CD4-positive, alpha-beta T cell (primary cell): Measurements from ENCODE around the gene SIGLECL1. TPM values are rescaled to one million over a fixed set of nuclear protein-coding genes. Genes with fewer than 3 reads are reported as not detected.

Experiments used
- ATAC-seq: fragments of 200-7000 bp; cut with Tn5 transposase; one replicate; pipeline ENCODE4 v1.10.0; 2022; ENCODE audit warnings: mild to moderate bottlenecking; ENCODE audit not compliant: poor library complexity
- CTCF ChIA-PET: fragments of 350-600 bp; sonication (Branson Sonifier 250); formaldehyde crosslinking; loops from one replicate; lab custom pipeline; 2021; ENCODE audit warnings: antibody characterized with exemption, inconsistent platforms; lab: Charles Lee
- POLR2A ChIA-PET: fragments of 350-600 bp; sonication (Branson Sonifier 250); formaldehyde crosslinking; loops from one replicate; lab custom pipeline; 2021; ENCODE audit warnings: antibody characterized with exemption, inconsistent platforms; lab: Charles Lee
- DNase-seq, 14 experiments: peaks; one replicate each; pipeline ENCODE4 v3.0.0-alpha.2; 2013 to 2020; ENCODE audit warnings: mixed read lengths in 2 of 14
- H3K27ac ChIP-seq, 2 donors: one replicate each; pipeline versions ENCODE4 v1.5.1 to v1.7.0; 2013; ENCODE audit warnings: low read length in 2 of 2, low read depth in 1 of 2, mild to moderate bottlenecking in 1 of 2
- H3K27me3 ChIP-seq, 2 experiments: 1 replicate in 1 of 2; 2 replicates in 1 of 2; pipeline versions ENCODE4 v1.6.1 to v1.7.0; 2013; ENCODE audit warnings: low read length in 2 of 2, control low read depth in 1 of 2, mild to moderate bottlenecking in 1 of 2, moderate library complexity in 1 of 2; ENCODE audit not compliant: insufficient read depth in 2 of 2, control insufficient read depth in 1 of 2
- H3K36me3 ChIP-seq: one replicate; pipeline ENCODE4 v1.6.1; 2013; ENCODE audit warnings: low read length, control low read depth; ENCODE audit not compliant: insufficient read depth
- H3K4me1 ChIP-seq: one replicate; pipeline ENCODE4 v1.6.1; 2013; ENCODE audit warnings: low read length, control low read depth; ENCODE audit not compliant: insufficient read depth
- H3K4me3 ChIP-seq: one replicate; pipeline ENCODE4 v1.5.1; 2013; ENCODE audit warnings: mild to moderate bottlenecking, low read length, moderate library complexity
- H3K9me3 ChIP-seq, 2 experiments: 1 replicate in 1 of 2; 2 replicates in 1 of 2; pipeline versions ENCODE4 v1.6.1 to v1.7.0; 2013; ENCODE audit warnings: low read length in 2 of 2, mild to moderate bottlenecking in 2 of 2, control low read depth in 1 of 2, moderate library complexity in 1 of 2; ENCODE audit not compliant: control insufficient read depth in 1 of 2, insufficient read depth in 1 of 2
- H3K27ac Mint-ChIP-seq: one replicate; pipeline ENCODE4 v1.8.0; 2020; ENCODE audit warnings: mixed read lengths
- H3K27me3 Mint-ChIP-seq: one replicate; pipeline ENCODE4 v1.8.0; 2021; ENCODE audit warnings: mixed read lengths
- H3K36me3 Mint-ChIP-seq: one replicate; pipeline ENCODE4 v1.8.0; 2021; ENCODE audit warnings: low read depth, mixed read lengths
- H3K4me1 Mint-ChIP-seq: one replicate; pipeline ENCODE4 v1.8.0; 2021; ENCODE audit warnings: low read depth, mixed read lengths
- H3K4me3 Mint-ChIP-seq: one replicate; pipeline ENCODE4 v1.8.0; 2020; ENCODE audit warnings: mild to moderate bottlenecking, mixed read lengths
- H3K9me3 Mint-ChIP-seq: one replicate; pipeline ENCODE4 v1.8.0; 2020; ENCODE audit warnings: mixed read lengths
- intact Hi-C, 2 experiments: fragments of 100-400 bp; cut with DNase I in 1 of 2; cut with micrococcal nuclease in 1 of 2; formaldehyde crosslinking; loops; one replicate each; pipeline versions ENCODE4 v1.15.1 to v1.9.0; 2023 to 2025; cut with DNase I, micrococcal nuclease
- total RNA-seq, 174 experiments: library from RNA in 2 of 174; stranded (reverse) in 2 of 174; gene quantifications; one replicate each; pipeline ENCODE4 v1.2.3 and lab custom pipeline; 2021 to 2026
- TF ChIP-seq, protein P1 (sequence below): fragments of 200-600 bp; IDR thresholded peaks from one replicate; pipeline ENCODE4 v1.8.0; 2022; ENCODE audit warnings: antibody characterized with exemption, mild to moderate bottlenecking

The SIGLECL1 gene
- total RNA-seq, 2 experiments from 2014 or later = not detected

DNA sequence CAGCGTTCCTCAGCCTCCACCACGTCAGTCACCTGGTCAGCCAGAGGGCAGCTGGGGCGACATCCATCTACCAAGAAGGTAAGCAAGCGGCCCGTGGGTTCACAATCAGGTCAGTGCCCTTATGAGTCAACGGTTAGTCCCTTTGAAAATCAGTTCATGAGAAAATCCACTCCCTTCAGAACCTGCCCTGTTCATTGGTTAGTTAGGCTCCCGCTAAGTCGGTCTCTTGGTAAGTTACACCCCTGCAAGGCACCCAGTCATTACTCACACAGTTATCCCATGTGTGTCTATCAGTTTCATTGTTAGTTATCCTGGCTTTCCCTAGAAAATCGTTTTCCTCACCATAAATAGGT is 564 bp downstream of the SIGLECL1 start:
- H3K27me3 ChIP-seq = peaks cover 0 to 3% of the 10 kb centered on the region in 2 experiments
- peaks cover 0 to 11% of the 10 kb centered on the region in 2 experiments for H3K9me3 ChIP-seq
- no peak for DNase-seq
- no peak overlapping the region for H3K27ac ChIP-seq
- H3K36me3 Mint-ChIP-seq = no peaks in the 10 kb centered on the region
- no peaks in the 10 kb centered on the region for H3K4me1 Mint-ChIP-seq
- no peaks in the 10 kb centered on the region for H3K36me3 ChIP-seq
- ATAC-seq = no peak
- no peak overlapping the region for H3K27ac Mint-ChIP-seq
- no peak overlapping the region for H3K4me3 Mint-ChIP-seq
- TF ChIP-seq, protein P1, sequence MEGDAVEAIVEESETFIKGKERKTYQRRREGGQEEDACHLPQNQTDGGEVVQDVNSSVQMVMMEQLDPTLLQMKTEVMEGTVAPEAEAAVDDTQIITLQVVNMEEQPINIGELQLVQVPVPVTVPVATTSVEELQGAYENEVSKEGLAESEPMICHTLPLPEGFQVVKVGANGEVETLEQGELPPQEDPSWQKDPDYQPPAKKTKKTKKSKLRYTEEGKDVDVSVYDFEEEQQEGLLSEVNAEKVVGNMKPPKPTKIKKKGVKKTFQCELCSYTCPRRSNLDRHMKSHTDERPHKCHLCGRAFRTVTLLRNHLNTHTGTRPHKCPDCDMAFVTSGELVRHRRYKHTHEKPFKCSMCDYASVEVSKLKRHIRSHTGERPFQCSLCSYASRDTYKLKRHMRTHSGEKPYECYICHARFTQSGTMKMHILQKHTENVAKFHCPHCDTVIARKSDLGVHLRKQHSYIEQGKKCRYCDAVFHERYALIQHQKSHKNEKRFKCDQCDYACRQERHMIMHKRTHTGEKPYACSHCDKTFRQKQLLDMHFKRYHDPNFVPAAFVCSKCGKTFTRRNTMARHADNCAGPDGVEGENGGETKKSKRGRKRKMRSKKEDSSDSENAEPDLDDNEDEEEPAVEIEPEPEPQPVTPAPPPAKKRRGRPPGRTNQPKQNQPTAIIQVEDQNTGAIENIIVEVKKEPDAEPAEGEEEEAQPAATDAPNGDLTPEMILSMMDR = no peak
- H3K27me3 Mint-ChIP-seq = peaks cover 10% of the 10 kb centered on the region
- ChIA-PET CTCF (no interaction called here), POLR2A (no interaction called here)
- intact Hi-C loops = loop anchor here in 1 of 2 experiments (10.0 kb wide), 1 partner anchor 317 kb away; no protein-coding TSS in a partner anchor
- no peaks in the 10 kb centered on the region for H3K9me3 Mint-ChIP-seq
- H3K4me3 ChIP-seq = no peak overlapping the region
- H3K4me1 ChIP-seq = peaks cover 3% of the 10 kb centered on the region

DNA sequence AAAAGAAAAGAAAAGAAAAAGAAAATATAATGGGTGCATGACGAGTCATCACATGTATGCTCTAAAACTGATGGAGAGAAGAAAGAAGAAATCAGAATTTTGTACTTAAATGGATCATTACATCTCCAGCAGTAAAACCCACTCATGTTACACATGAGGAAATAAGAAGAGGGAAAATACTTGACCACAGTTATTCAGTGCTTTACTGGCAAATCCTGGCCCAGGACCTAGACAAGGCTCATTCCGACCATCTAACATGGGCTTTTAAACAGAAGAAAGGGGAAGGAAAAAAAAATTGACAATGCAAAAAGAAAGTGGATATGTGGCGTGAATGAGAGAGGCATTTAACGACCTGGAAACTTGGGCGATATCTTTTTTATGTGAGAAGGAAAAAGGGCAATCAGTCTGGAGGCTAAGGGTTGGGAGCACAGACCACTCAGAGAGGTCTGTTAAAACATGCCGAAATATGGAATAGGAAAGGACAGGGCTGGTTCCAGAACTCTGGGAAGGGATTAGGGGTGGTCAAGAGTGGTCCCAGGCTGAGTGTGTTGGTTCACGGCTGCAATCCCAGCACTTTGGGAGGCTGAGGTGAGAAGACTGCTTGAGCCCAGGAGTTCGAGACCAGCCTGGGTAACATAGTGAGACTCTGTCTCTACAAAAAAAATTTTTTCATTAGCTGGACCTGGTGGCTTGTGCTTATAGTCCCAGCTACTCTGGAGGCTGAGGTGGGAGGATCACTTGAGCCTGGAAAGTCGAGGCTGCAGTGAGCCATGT is 1.6 kb downstream of the SIGLECL1 start:
- DNase-seq = no peak
- no peaks in the 10 kb centered on the region for H3K36me3 ChIP-seq
- intact Hi-C loops = loop anchor here in 1 of 2 experiments (10.0 kb wide), 1 partner anchor 318 kb away; no protein-coding TSS in a partner anchor
- H3K27ac ChIP-seq = no peak overlapping the region
- H3K9me3 Mint-ChIP-seq = no peaks in the 10 kb centered on the region
- no peaks in the 10 kb centered on the region for H3K4me1 Mint-ChIP-seq
- H3K9me3 ChIP-seq = peaks cover 0 to 11% of the 10 kb centered on the region in 2 experiments
- no peak overlapping the region for H3K4me3 Mint-ChIP-seq
- peaks cover 3% of the 10 kb centered on the region for H3K4me1 ChIP-seq
- ATAC-seq = no peak
- ChIA-PET CTCF (no interaction called here), POLR2A (no interaction called here)
- TF ChIP-seq, protein P1 = no peak
- peaks cover 5% of the 10 kb centered on the region for H3K27me3 Mint-ChIP-seq
- H3K27ac Mint-ChIP-seq = no peak overlapping the region
- no peaks in the 10 kb centered on the region for H3K36me3 Mint-ChIP-seq
- H3K4me3 ChIP-seq = no peak overlapping the region
- H3K27me3 ChIP-seq = peaks cover 0 to 4% of the 10 kb centered on the region in 2 experiments

DNA sequence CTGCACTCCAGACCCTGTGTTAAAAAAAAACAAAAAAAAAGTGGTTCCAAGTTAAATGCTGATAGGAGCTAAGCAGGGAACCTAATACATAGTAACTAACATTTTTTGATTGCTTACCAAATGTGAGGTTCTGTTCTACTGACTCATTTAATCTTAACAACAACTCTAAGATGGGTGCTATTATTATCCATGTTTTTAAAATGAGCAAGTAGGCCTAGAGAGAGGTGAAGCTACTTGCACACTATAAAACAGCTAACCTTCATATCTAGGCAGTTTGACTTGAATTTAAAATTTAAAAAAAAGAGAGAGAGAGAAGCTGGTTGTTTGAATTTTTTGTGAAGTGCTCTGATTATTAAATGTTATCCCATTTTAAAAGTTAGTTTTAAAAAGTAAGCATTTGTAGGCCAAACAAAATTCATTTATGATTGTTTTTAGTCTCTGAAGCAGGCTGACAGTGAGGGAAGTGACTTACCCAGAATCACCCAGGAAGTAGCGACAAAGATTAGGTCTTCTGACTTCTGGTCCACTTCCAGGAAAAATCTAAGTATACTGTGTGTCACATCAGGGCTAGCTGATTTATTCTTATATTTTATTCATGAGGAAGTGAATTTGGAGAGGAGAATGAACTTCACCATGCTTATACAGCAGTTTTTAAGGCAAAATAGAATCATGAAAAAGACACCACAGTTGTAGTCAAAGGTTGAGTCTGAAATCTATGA is 2.4 kb downstream of the SIGLECL1 start:
- Mint-ChIP-seq H3K27ac (no peak overlapping the region), H3K4me1 (no peaks in the 10 kb centered on the region), H3K9me3 (no peaks in the 10 kb centered on the region), H3K4me3 (no peak overlapping the region), H3K36me3 (no peaks in the 10 kb centered on the region), H3K27me3 (peaks cover 3% of the 10 kb centered on the region)
- CTCF ChIA-PET = no interaction called here
- intact Hi-C loops = loop anchor here in 1 of 2 experiments (10.0 kb wide), 1 partner anchor 318 kb away; no protein-coding TSS in a partner anchor
- Histone ChIP-seq H3K27ac (no peak overlapping the region), H3K9me3 (peaks cover 0 to 11% of the 10 kb centered on the region in 2 experiments), H3K4me1 (peaks cover 3% of the 10 kb centered on the region), H3K36me3 (no peaks in the 10 kb centered on the region), H3K27me3 (peaks cover 3 to 4% of the 10 kb centered on the region in 2 experiments), H3K4me3 (no peak overlapping the region)
- DNase-seq (no peak), ATAC-seq (no peak)
- POLR2A ChIA-PET = no interaction called here
- TF ChIP-seq, protein P1 = no peak
